Panc1 (cell line): ENCODE results near the gene ZNF616. TPM values are rescaled to one million over a fixed set of nuclear protein-coding genes. Genes with fewer than 3 reads are reported as not detected.

Experiments used
- ATAC-seq: fragments of 200-7000 bp; cut with Tn5 transposase; 2 replicates; pipeline ENCODE4 v1.9.1; 2020; ENCODE audit warnings: mild to moderate bottlenecking, moderate library complexity
- BruUV-seq: library from RNA; stranded (reverse); fragments of 400-500 nt; replicated peaks from 2 replicates; lab custom pipeline; 2021; lab: Mats Ljungman, UMichigan
- CTCF ChIA-PET: fragments of 300-600 bp; sonication (Branson Sonifier 250); formaldehyde crosslinking; loops from one replicate; lab custom pipeline; 2022; ENCODE audit warnings: antibody characterized with exemption; lab: Charles Lee
- POLR2A ChIA-PET: fragments of 300-600 bp; sonication (Branson Sonifier 250); formaldehyde crosslinking; loops from one replicate; lab custom pipeline; 2022; ENCODE audit warnings: antibody characterized with exemption; lab: Charles Lee
- DNase-seq: peaks from one replicate; pipeline ENCODE4 v3.0.0-alpha.2; 2010; ENCODE audit warnings: low read depth, low spot score
- H3K27ac ChIP-seq: 2 replicates; pipeline ENCODE4 v1.5.1; 2011; ENCODE audit warnings: mild to moderate bottlenecking, low read length, inconsistent platforms
- H3K27me3 ChIP-seq: fragments of 200-500 bp; sonication (Bioruptor generic); 2 replicates; pipeline ENCODE4 v1.6.0; 2014; ENCODE audit warnings: low read length, inconsistent platforms; ENCODE audit not compliant: control insufficient read depth, insufficient read depth
- H3K36me3 ChIP-seq: fragments of 200-500 bp; sonication (Bioruptor generic); 2 replicates; pipeline ENCODE4 v1.5.1; 2014; ENCODE audit warnings: inconsistent platforms, mild to moderate bottlenecking, low read length, moderate library complexity; ENCODE audit not compliant: control insufficient read depth, insufficient read depth
- H3K4me1 ChIP-seq: 2 replicates; pipeline ENCODE4 v1.5.1; 2011; ENCODE audit warnings: inconsistent platforms, mild to moderate bottlenecking, low read length, moderate library complexity; ENCODE audit not compliant: control insufficient read depth, insufficient read depth
- H3K4me3 ChIP-seq, 2 experiments: 2 replicates each; pipeline ENCODE4 v1.5.1; 2011 to 2012; ENCODE audit warnings: low read depth in 2 of 2, low read length in 2 of 2, mild to moderate bottlenecking in 2 of 2, inconsistent platforms in 1 of 2, moderate library complexity in 1 of 2
- H3K9me3 ChIP-seq: fragments of 200-500 bp; sonication (Bioruptor generic); 2 replicates; pipeline ENCODE4 v1.5.1; 2014; ENCODE audit warnings: low read depth, mild to moderate bottlenecking, inconsistent platforms, low read length, moderate library complexity; ENCODE audit not compliant: control insufficient read depth, insufficient read depth
- CTCF ChIP-seq: fragments of 450-650 bp; IDR thresholded peaks from 2 replicates; pipeline ENCODE4 v1.5.1; 2017; ENCODE audit warnings: mild to moderate bottlenecking
- POLR2AphosphoS5 ChIP-seq: IDR thresholded peaks from 2 replicates; pipeline ENCODE4 v1.6.1; 2012; ENCODE audit warnings: mild to moderate bottlenecking, low read depth, low read length, moderate library complexity
- REST ChIP-seq, 2 experiments: IDR thresholded peaks; 2 replicates each; pipeline ENCODE4 v1.6.1; 2011 to 2012; ENCODE audit warnings: low read depth in 2 of 2, control low read depth in 1 of 2, low read length in 1 of 2, mild to moderate bottlenecking in 1 of 2, moderate library complexity in 1 of 2; ENCODE audit not compliant: insufficient read depth in 1 of 2
- SIN3A ChIP-seq: IDR thresholded peaks from 2 replicates; pipeline ENCODE4 v1.6.1; 2012; ENCODE audit warnings: low read depth, mild to moderate bottlenecking, low read length, moderate library complexity, borderline replicate concordance; ENCODE audit not compliant: insufficient read depth
- TCF7L2 ChIP-seq: IDR thresholded peaks from 2 replicates; pipeline ENCODE4 v1.6.1; 2011; ENCODE audit warnings: mild to moderate bottlenecking, low read depth, low read length, inconsistent platforms
- in situ Hi-C: cut with HindIII; loops from 2 replicates; pipeline ENCODE4 v1.10.0; 2016; ENCODE audit warnings: low sequenced_read_pairs, low pct_unique_long_range_greater_than_20kb
- intact Hi-C: fragments of 100-400 bp; cut with micrococcal nuclease; formaldehyde crosslinking; loops from one replicate; pipeline ENCODE4 v1.10.0; 2022; ENCODE audit not compliant: unreplicated experiment
- total RNA-seq: library from RNA; stranded (reverse); gene quantifications from one replicate; pipeline ENCODE4 v1.2.1, GENCODE V29; 2021; ENCODE audit not compliant: unreplicated experiment

Gene ZNF616
- total RNA-seq, 1 experiment from 2014 or later, result 5.3 TPM

GRCh38 chr19:52115526-52116053 is 24.1 kb downstream of the ZNF616 start:
- no peak for TF ChIP-seq REST (IDR thresholded peaks at IDR 0.05; ENCODE audit: insufficient read depth in 1 of 2, low read depth in 2 of 2, low read length in 1 of 2)
- TF ChIP-seq SIN3A, result no peak
- no peak for TF ChIP-seq TCF7L2
- no peak for TF ChIP-seq POLR2AphosphoS5
- no peak for TF ChIP-seq CTCF
- H3K27me3 ChIP-seq, result no peaks in the 10 kb centered on the region
- ATAC-seq (no peak), DNase-seq (no peak)
- in situ Hi-C loops, result no loop called here
- H3K4me3 ChIP-seq, result no peak overlapping the region
- no peaks in the 10 kb centered on the region for H3K4me1 ChIP-seq
- ChIA-PET POLR2A (no interaction called here), CTCF (no interaction called here)
- H3K9me3 ChIP-seq, result peaks cover 78% of the 10 kb centered on the region
- H3K27ac ChIP-seq, result no peak overlapping the region
- BruUV-seq, result no TSS peak
- intact Hi-C loops, result no loop called here
- no peaks in the 10 kb centered on the region; the same call in 1 of the 2 replicates for H3K36me3 ChIP-seq

GRCh38 chr19:52114691-52115090 is 25.0 kb downstream of the ZNF616 start:
- H3K27me3 ChIP-seq, result no peaks in the 10 kb centered on the region
- BruUV-seq, result no TSS peak
- intact Hi-C loops (no loop called here), in situ Hi-C loops (no loop called here)
- DNase-seq (no peak), ATAC-seq (no peak)
- no peaks in the 10 kb centered on the region for H3K4me1 ChIP-seq
- peaks cover 78% of the 10 kb centered on the region for H3K9me3 ChIP-seq
- CTCF ChIA-PET, result no interaction called here
- H3K27ac ChIP-seq, result no peak overlapping the region
- POLR2A ChIA-PET, result no interaction called here
- no peaks in the 10 kb centered on the region; the same call in 1 of the 2 replicates for H3K36me3 ChIP-seq
- TF ChIP-seq TCF7L2, result no peak
- no peak for TF ChIP-seq SIN3A
- TF ChIP-seq POLR2AphosphoS5, result no peak
- H3K4me3 ChIP-seq, result no peak overlapping the region

GRCh38 chr19:52112624-52113023 is 27.1 kb downstream of the ZNF616 start:
- Histone ChIP-seq H3K27me3 (no peaks in the 10 kb centered on the region), H3K36me3 (no peaks in the 10 kb centered on the region; the same call in 1 of the 2 replicates), H3K9me3 (peaks cover 66% of the 10 kb centered on the region), H3K4me1 (no peaks in the 10 kb centered on the region), H3K4me3 (no peak overlapping the region), H3K27ac (no peak overlapping the region)
- ChIA-PET CTCF (no interaction called here), POLR2A (no interaction called here)
- intact Hi-C loops (no loop called here), in situ Hi-C loops (no loop called here)
- DNase-seq (no peak), ATAC-seq (no peak)
- TF ChIP-seq POLR2AphosphoS5 (no peak), CTCF (no peak), SIN3A (no peak), TCF7L2 (no peak), REST (IDR thresholded peaks at IDR 0.05; ENCODE audit: insufficient read depth in 1 of 2, low read depth in 2 of 2, low read length in 1 of 2) (no peak)
- BruUV-seq, result no TSS peak
